GM19452 (cell line): ENCODE results near the gene NINJ1.
"Not testable (repeated sequence)": the region's sequence is repeated elsewhere in the genome, so short reads cannot be mapped to it uniquely, and the experiment has no call there.

ENCODE experiments used
- ATAC-seq: cut with Tn5 transposase; IDR thresholded peaks from one replicate; pipeline ENCODE4 v1.9.1; 2021; ENCODE audit not compliant: unreplicated experiment

Gene NINJ1

DNA sequence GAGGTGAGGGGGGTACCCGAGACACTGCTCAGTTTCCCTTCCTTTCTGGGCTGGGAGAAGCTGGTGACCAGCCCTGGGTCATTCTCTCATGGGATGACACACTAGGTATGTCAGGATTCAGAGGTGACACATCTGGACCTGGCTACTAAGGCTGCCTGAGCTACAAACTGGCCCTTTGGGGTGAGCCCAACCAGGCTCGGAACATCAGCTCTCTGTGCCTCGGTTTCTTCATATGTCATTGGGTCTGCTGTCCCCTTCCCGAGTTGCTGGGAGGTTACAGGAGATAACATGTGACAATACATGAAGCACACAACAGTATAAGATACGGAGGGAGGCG, 26.3 kb downstream of the NINJ1 start:
- ATAC-seq: no peak

- ATAC-seq: no peak
Measured at GRCh38 chr9:93107151-93107824, 26.8 kb downstream of the NINJ1 start.

- ATAC-seq: no peak
Measured at GRCh38 chr9:93105620-93106019, 28.4 kb downstream of the NINJ1 start.

DNA sequence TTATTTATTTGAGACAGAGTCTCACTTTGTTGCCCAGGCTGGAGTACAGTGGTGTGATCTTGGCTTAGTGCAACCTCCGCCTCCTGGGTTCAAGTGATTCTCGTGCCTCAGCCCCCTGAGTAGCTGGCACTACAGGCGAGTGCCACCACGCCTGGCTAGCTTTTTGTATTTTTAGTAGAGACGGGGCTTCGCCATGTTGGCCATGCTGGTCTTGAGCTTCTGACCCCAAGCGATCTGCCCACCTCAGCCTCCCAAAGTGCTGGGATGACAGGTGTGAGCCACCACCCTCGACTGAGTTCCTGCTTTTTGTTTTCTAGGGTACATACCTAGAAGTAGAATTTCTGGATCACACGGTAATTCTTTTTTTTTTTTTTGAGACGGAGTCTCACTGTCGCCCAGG, 33.0 kb downstream of the NINJ1 start:
- ATAC-seq: not testable (repeated sequence)

GRCh38 chr9:93100276-93100636, 33.8 kb downstream of the NINJ1 start:
- no peak for ATAC-seq

DNA sequence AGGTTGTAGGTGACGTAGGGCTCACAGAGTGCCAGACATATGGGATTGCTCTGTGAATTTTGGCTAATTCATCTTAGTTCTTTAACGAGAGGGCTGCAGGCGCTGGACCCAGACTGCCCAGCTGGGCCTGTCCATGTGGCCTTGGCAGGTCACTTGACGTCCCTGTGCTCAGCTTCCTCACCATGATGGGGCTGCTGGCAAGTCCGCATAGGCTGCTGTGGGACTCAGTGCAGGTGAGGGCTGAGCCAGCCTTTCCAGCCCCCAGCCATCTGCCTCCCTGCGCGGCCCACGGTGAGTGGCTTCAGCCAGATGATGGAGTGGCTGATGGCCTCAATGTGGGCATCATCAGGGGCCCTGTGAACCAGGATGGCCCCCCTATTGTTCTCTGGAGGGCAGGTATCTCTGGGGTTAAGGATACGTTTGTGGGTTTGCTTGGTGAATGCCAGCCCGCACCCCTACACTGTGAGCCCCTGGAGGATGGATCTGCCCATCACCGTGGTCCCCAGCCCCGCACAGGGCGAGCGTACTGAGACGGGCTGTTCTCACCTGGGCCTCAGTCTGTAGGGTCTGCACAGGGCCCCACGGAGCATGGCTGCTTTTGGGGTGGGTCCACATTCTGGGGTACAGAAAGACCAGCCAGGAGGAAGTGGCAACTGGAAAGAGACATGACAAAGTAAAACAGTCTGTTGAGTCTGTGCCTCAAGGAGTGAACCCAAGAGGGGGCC, 34.3 kb downstream of the NINJ1 start:
- ATAC-seq: no peak

DNA sequence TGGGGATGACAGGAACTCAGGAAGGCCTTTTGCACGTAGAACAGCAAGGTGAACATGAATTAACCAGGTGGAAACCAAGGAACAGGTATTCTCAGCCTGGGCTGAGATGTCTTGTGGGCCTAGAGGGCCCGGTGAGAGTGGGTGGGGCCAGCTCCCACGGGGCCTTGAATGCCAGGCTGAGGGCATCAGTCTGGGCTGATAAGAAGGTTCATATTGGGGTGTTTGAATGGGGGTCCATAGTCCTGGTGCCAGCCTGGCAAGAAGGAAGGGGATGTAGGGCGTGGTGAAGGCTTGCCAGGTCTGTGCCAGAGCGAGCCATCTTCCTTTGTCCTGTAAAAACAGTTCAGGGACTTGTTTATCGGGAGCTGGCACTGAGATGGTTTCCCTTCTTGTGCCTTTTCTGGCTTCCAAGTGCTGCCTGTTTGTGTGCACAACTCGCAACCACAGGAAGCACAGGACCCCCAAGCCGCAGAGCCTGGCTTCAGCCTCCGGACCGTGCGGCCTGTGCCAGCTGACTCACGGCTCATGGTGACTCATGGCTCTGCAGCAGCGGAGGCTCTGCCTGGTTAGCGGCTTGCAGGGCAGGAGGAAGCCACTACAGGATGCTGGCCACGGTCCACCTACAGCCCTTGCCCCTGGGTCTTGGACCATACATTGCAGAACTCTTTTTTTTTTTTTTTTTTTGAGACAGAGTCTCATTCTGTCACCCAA, 35.7 kb downstream of the NINJ1 start:
- no peak for ATAC-seq

DNA sequence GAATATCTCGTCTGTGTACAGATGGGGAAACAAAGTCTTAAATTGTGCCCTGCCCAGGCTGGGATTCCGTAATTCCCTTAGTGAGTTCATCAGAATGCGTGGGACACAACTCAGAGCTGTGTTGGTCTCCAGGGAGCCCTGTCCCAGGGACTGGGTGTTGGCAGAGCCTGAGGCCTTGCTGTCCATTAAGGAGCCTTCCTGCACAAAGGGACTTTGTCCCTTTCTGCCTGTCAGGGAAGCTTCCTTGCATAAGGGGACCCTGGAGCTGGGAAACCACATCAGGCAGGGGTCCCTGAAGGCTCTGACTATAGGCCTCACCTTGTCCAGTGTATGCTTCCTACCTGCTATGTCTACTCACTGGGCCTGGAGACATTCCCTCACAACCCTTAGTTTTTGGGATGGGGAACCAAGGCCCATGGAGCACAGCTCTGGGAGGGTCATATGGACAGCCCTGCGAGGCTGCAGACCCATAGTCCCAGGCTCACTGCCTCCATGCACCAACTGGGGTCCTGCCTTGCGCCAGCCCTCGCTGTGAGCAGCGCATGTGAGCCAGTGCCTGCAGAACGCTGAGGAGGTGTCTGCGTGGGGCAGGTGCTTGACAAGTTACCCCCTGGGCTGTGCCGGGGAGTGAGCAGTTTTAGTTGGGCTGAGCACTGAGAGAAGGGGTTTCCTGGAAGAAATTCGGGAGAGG, 36.4 kb downstream of the NINJ1 start:
- no peak for ATAC-seq

DNA sequence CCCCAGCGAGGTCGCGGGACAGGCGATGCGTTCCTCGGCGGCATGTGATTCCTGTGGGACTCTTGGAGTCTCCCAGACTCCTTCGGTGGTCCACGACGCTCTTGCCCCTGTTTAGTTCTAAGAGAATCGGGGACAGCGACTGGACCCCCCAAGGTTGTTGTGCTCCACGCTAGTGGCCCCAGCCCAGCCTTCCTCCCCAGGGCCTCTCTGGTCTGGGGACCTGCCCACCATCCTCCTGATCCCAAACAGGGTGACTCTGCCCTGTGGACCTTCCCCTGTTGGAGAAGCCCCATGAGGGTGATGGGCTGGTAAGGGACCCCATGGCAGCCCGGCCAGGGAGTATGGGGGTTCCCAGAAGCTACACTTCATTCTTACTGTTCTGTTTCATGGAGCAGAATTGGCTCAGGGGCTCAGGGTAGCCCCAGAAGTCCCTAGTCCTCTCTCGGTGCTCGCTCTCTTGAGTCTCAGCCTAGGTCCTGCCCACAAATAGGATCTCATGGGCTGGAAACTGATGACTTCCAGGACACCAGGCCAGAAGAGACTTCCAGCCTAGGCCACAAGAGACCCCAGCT, 37.2 kb downstream of the NINJ1 start:
- no peak for ATAC-seq

DNA sequence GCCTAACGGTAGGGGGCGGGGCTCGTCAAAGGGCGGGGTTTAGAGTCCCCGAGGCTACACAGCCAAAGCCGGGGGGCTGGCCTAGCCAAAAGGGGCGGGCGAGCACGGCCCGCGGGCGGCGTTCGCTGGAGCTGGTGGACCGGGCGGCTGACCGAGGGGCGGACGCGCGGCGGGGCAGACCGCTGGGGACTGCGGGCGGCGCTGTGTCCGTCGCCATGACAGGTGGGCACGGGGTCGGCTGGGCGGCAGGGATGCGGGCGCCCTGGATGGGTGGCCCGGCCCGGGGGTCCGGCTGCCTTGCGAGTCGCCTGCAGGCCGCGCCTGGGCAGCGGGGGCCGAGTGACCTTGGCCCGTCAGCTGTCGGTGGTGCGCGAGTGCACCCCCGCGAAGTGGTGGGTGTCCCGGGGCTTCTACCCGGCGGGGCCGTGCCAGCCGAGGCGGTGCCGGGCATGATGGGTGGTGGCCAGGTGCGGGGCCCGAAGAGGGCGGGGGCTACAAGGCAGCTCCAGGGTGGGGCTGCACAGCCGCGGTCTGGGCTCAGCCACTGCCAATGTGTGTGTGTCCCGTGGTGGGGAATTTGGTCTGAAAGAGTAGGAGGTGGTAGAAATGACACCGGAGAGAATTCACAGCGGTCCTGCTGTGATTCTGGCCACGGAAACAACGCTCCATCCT, 37.8 kb downstream of the NINJ1 start, which contains the start of gene CARD19:
CARD19 (plus strand) TSS at position 87 of the 672 bp plus-strand sequence; CDS start at position 216, 129 bp downstream.
- peak; percentile 38 for ATAC-seq

- ATAC-seq: peak; percentile 66
Measured at GRCh38 chr9:93095205-93096130, 38.6 kb downstream of the NINJ1 start.

DNA sequence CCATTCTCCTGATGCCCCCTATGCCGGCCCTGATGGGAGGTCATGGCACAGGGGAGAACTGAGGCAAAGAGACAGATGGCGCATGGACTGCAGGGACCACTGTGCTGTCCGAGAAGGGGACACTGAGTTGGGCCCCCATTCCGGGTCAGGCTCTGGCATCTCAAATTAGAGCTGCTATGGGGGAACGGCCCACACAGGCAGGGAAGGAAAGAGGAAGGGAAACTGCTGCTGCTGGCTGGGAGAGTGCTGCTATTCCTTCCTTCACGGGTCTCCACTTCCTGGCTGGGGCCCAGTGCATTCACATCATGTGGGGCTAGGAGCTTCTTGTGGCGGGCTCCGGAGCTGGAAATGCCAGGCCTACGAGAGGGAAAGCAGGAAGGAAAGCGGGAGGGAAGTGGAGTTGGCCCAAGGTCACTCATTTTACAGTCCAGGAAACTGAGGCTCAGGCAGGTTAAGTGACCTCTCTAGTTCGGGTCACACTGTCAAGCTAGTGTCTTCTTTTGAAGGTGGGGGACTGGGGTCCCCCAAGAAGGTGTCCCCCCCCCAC, 39.3 kb downstream of the NINJ1 start:
- no peak for ATAC-seq

- ATAC-seq: no peak
Measured at GRCh38 chr9:93093877-93094657, 40.0 kb downstream of the NINJ1 start.

DNA sequence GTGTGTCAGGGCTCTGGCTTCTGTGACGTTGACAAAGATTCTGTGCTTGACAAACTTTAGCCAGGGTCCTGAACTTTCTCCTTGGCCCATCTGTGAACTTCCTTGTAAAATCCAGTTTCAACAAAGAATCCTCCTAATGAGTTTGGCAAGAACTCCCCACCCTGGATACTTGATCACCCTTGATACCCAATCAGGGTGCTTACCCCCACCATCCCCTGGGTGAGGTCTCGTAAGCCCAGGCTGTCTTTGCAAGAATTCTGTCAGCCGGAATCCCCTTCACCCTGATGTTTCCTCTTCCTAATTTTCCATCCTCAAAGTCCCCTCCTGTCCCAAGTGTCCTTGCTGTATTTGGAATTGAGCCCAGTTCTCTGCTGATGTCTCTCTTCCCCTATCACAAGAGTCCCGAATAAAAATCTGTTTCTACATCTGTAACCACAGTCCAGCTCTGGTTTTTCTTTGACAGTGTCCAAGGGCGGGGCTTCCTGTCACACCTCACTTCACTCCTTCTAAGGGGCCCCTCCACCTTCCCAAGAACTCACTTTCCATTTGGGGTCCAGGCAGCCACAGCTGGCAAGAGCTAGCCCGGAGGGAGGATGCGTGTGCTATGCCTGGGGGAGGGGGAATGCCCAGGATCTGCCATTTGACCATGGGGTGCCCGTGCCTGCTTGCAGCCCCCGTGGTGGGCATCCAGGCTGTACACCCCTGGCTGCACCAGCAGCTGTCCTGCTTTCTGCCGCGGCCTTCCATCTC, 40.7 kb downstream of the NINJ1 start:
- no peak for ATAC-seq

DNA sequence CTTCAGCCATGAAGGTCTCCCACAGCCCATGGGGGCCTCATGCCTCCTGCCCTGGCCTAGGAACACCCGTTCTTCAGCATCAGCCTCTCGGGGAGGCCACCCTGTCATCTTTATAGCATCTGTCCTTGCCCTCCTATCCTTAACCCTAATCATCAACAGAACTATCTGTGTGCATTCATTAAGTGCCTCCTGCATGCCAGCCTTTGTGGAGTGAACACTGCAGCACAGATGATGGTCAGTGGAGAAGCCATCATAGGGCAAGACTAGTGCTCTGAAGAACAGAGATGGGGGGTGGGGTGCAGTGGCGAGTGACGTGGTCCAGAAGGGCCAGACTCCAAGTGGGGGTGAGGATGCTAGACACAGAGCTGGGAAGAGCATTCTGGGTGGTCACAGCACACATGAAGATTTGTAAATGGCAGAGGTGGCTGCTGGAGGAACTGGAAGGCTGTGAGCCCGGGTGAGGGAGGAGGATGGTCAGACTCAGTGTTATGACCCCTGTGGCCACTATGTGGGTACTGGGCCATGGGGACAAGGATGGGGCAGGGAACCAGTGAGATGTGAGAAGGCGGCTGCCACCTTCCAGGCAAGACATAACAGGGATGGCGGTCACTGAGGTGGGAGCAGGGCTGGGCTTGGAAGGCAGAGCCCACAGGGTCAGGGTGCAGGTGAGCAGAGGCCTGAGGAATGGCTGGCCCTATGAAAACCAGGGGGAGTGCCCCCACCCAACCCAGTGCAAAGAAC, 41.6 kb downstream of the NINJ1 start:
- ATAC-seq: no peak

GRCh38 chr9:93091453-93092081, 42.5 kb downstream of the NINJ1 start:
- ATAC-seq: no peak

DNA sequence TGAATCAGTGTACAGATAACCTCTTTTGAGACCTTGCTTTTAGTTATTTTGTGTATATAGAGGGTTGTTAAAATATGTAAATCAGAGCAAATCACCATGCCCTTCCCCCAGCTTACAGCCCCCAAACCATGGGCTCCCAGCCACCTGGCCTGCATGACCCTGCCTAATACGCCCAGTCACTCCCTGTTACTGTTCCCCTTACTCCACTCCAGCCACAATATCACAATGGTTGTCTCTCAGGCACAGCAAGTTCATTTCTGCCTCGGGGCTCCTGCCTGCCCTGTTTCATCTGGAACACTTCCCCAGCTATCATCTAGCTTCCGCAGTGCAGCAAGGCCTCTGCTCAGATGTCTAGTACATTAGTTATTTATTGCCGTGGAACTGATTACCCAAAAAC, 43.0 kb downstream of the NINJ1 start:
- ATAC-seq: no peak
